SU-DHL-6 (cell line): ENCODE results near the gene AQP6.

Experiments used
- H2AFZ ChIP-seq: fragments of 200-600 bp; sonication (generic); 2 replicates; pipeline ENCODE4 v1.6.1; 2014; ENCODE audit warnings: low read depth, mild to moderate bottlenecking, moderate library complexity, mixed read lengths, antibody characterized with exemption, low read length; ENCODE audit not compliant: severe bottlenecking
- H3F3A ChIP-seq: fragments of 200-600 bp; shearing (Covaris generic); 2 replicates; pipeline ENCODE4 v1.6.0; 2016; ENCODE audit warnings: antibody characterized with exemption, mild to moderate bottlenecking; ENCODE audit not compliant: insufficient read depth
- H3K27ac ChIP-seq: fragments of 200-600 bp; sonication (generic); 2 replicates; pipeline ENCODE4 v1.5.1; 2016; ENCODE audit warnings: low read depth, mild to moderate bottlenecking, low read length, moderate library complexity, mixed read lengths
- H3K27me3 ChIP-seq: fragments of 200-600 bp; sonication (generic), shearing (Covaris generic); 2 replicates; pipeline ENCODE4 v1.6.0; 2014; ENCODE audit warnings: mild to moderate bottlenecking, low read length
- H3K36me3 ChIP-seq: fragments of 200-600 bp; sonication (generic); 2 replicates; pipeline ENCODE4 v1.6.1; 2014; ENCODE audit warnings: mild to moderate bottlenecking, low read length, mixed read lengths
- H3K4me2 ChIP-seq: fragments of 300-600, 200-600 bp; shearing (Covaris generic), sonication (generic); 2 replicates; pipeline ENCODE4 v1.6.0; 2014; ENCODE audit warnings: low read length, low read depth, mild to moderate bottlenecking; ENCODE audit not compliant: poor library complexity, severe bottlenecking
- H3K4me3 ChIP-seq: fragments of 200-600 bp; sonication (generic); 2 replicates; pipeline ENCODE4 v1.5.1; 2014; ENCODE audit warnings: antibody characterized with exemption, low read length, mild to moderate bottlenecking, mixed read lengths; ENCODE audit not compliant: insufficient read depth, poor library complexity, severe bottlenecking
- H3K79me2 ChIP-seq: fragments of 200-600 bp; sonication (generic); 2 replicates; pipeline ENCODE4 v1.6.1; 2014; ENCODE audit warnings: mild to moderate bottlenecking, low read length, moderate library complexity; ENCODE audit not compliant: insufficient read depth
- H3K9ac ChIP-seq: fragments of 200-600 bp; sonication (generic); 2 replicates; pipeline ENCODE4 v1.7.0; 2014; ENCODE audit warnings: mild to moderate bottlenecking, low read length
- H3K9me2 ChIP-seq: fragments of 200-600 bp; sonication (generic); replicated peaks from 2 replicates; pipeline ENCODE4 v1.6.1; 2014; ENCODE audit warnings: low read length; ENCODE audit not compliant: insufficient read depth
- H3K9me3 ChIP-seq: fragments of 200-600 bp; sonication (generic); 2 replicates; pipeline ENCODE4 v1.6.1; 2014; ENCODE audit warnings: low read length, mixed read lengths; ENCODE audit not compliant: insufficient read depth
- H4K20me1 ChIP-seq: fragments of 200-600 bp; sonication (generic); 2 replicates; pipeline ENCODE4 v1.6.1; 2014; ENCODE audit warnings: low read depth, mild to moderate bottlenecking, antibody characterized with exemption, low read length, moderate library complexity, mixed read lengths
- CTCF ChIP-seq: fragments of 200-600 bp; sonication (generic); IDR thresholded peaks from one replicate; pipeline ENCODE4 v1.5.1; 2017; ENCODE audit warnings: antibody characterized with exemption, mild to moderate bottlenecking, low read length, moderate library complexity; ENCODE audit not compliant: insufficient read depth, poor library complexity, severe bottlenecking
- EZH2phosphoT487 ChIP-seq: fragments of 200-600 bp; sonication (generic), shearing (Covaris generic); conservative IDR thresholded peaks from 2 replicates; pipeline ENCODE4 v1.6.1; 2018; ENCODE audit warnings: mild to moderate bottlenecking, antibody characterized with exemption, low read length, moderate library complexity, mixed read lengths

Gene AQP6

GRCh38 chr12:49943625-49943960 lies 29.2 kb upstream of the AQP6 start:
- no peak overlapping the region for H3K4me2 ChIP-seq
- TF ChIP-seq CTCF: no peak
- no peak for TF ChIP-seq EZH2phosphoT487
- no peak overlapping the region for H3K9ac ChIP-seq
- H3K9me3 ChIP-seq: no peaks in the 10 kb centered on the region
- no peak overlapping the region for H3K27ac ChIP-seq
- H3F3A ChIP-seq: no peaks in the 10 kb centered on the region
- H2AFZ ChIP-seq: no peak overlapping the region
- no peaks in the 10 kb centered on the region for H4K20me1 ChIP-seq
- H3K36me3 ChIP-seq: no peaks in the 10 kb centered on the region
- no peaks in the 10 kb centered on the region for H3K27me3 ChIP-seq
- no peaks in the 10 kb centered on the region for H3K79me2 ChIP-seq
- no peak overlapping the region for H3K4me3 ChIP-seq
- no peaks in the 10 kb centered on the region for H3K9me2 ChIP-seq

- Histone ChIP-seq H3K27me3 (no peaks in the 10 kb centered on the region), H3K27ac (no peak overlapping the region), H3K79me2 (no peaks in the 10 kb centered on the region), H3K4me2 (no peak overlapping the region), H3F3A (no peaks in the 10 kb centered on the region), H3K36me3 (no peaks in the 10 kb centered on the region), H3K9me3 (no peaks in the 10 kb centered on the region), H2AFZ (no peak overlapping the region), H3K9me2 (no peaks in the 10 kb centered on the region), H3K4me3 (no peak overlapping the region), H3K9ac (no peak overlapping the region), H4K20me1 (no peaks in the 10 kb centered on the region)
- TF ChIP-seq CTCF (no peak), EZH2phosphoT487 (no peak)
Observed at GRCh38 chr12:49944046-49944445, 28.7 kb upstream of the AQP6 start.

GRCh38 chr12:49944718-49945117 lies 28.0 kb upstream of the AQP6 start:
- H3K4me2 ChIP-seq: no peak overlapping the region

More at GRCh38 chr12:49944718-49945117, 28.0 kb upstream of the AQP6 start:
- Histone ChIP-seq H3K36me3 (no peaks in the 10 kb centered on the region), H3K79me2 (no peaks in the 10 kb centered on the region), H3F3A (no peaks in the 10 kb centered on the region), H3K4me3 (no peak overlapping the region), H2AFZ (no peak overlapping the region), H3K9me3 (no peaks in the 10 kb centered on the region), H3K9me2 (no peaks in the 10 kb centered on the region), H3K27ac (no peak overlapping the region), H3K27me3 (no peaks in the 10 kb centered on the region), H4K20me1 (no peaks in the 10 kb centered on the region), H3K9ac (no peak overlapping the region)
- no peak for TF ChIP-seq CTCF
